NCI-H510A treated with DMSO at 0.1 percent for 48 hours (cell line): ENCODE data around the gene SH3D19.

Experiments used
- DNase-seq: peaks from one replicate; lab custom pipeline; 2025; lab: John Stamatoyannopoulos, UW

The SH3D19 gene

DNA sequence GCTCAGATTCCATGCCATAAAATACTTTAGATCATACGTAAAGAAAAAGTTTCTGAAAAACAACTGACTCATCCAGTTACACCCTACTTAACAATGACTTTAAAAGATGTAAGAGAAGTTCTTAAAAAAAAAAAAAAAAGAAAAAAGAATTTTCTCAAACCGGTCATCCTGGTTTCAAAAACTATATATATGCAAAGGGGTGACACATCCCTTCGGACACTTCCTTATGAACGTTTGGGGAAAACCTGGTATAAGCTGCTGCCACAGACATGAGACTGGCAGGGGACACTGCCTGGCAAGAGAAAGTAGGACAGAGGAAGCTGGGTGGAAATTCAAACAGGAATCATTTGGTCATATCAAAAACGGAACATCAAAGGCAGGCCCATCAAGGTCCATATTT, 129.6 kb downstream of the SH3D19 start:
- DNase-seq: no peak

DNA sequence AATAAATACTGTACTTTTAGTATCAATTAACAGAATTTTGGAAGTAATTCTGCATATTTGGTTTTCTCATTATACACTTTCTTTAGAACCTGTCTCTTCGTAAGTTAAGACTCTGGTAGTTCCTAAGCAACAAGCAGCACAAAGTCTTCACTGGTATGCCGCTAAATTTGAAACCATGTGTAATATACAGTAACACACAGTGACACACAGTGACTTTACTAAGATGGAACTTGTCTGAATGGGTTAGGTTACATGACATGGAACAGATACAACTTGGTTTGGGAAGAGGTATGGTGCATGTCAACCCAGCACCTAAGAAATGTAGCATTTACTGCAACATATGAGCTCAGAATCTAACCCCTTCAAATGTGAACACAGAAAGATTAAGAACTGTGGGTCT, 132.0 kb downstream of the SH3D19 start:
- no peak for DNase-seq

DNA sequence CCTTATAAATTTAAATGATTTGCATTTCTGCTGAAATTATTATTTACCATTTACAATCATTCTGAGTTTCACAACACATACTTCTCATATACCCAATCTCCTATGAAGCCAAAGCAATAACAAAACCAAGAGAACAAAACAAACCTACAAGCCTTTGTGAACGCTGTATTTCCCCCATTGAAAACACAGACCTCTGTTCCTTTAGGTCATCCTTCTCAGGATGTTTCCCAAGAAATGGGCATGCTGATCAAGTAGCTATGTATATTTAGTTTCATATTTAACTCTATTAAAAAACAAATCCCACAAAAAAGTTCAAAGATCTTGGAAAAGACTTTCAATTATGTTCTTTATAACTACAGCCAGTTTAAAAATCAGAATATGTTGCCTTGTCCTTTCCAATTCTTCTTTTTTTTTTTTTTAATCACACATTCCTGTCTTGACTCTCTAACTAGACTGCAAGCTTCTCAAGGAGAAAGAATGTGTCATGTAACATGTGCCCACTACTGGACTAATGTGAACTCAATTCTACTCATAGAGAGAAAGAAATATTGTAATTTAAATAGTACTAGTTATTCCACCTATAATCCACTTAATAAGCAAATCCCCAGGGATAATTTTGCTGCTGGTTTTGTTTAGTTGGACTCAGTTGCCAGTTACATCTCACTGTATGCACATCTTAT, 132.7 kb downstream of the SH3D19 start:
- DNase-seq: no peak

- peak; percentile 4 for DNase-seq
These were observed 140.6 kb downstream of the SH3D19 start for GRCh38 chr4:151184523-151185458.

DNA sequence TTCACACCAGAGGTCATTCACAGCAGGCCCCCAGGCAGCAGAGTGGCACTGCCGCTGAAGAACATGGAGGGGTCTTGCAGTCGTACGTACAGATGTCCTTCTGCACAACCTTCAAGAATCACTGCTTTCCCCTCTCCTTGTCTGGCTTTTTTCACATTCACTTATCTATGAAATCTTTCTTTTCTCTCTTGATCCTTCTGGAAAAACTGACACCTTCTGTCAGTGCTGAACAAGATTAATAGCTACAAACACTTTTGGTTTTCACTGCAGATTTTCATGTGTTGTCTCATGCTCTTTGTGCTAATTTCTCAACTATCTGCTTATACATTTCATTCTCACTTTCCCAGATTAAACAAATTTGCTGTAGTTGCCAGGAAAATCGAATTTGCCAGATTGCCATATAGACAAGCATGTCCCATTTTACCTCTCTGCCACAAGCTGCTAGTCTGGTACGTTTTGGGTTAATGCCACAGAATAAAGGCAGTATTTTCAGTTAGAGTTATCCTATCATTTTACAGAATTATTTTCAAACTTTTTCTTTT, 142.9 kb downstream of the SH3D19 start:
- DNase-seq: no peak

GRCh38 chr4:151176685-151177084, 148.7 kb downstream of the SH3D19 start:
- DNase-seq: no peak

DNA sequence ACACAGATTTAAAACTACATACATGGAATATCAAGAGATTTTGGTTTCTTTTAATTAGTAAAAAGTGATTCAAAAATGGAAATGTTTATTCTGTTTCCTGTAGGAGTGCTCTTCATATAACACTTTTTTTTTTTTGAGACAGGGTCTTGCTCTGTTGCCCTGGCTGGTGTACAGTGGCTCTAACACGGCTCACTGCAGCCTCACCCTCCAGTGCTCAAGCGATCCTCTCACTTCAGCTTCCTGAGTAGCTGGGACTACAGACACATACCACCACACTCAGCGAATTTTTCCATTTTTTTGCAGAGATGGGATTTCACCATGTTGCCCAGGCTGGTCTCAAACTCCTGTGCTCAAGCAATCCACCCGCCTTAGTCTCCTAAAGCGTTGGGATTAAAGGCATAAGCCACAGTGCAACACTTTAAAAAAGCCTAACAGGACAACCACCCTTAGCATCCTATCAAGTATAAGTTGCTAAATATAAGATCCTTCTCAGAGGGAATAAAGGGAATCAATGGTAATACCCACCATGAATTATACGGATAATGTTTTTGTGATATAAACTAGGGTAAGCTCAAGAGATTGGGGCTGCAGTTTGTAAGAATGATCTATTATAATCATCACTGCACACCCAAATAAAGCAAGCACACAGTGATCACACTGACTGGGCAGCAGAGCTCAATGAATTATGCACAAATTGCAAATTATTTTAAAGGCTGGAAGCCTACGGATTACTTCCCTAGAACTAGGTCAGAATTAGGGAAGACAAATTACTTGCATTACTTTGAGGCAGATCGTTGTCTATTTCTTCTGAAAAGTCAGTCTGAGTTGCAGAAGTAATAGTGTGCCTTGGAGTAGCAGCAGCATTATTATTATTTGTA, 149.4 kb downstream of the SH3D19 start:
- no peak for DNase-seq

GRCh38 chr4:151175233-151175632, 150.2 kb downstream of the SH3D19 start:
- no peak for DNase-seq

- no peak for DNase-seq
These were observed 150.6 kb downstream of the SH3D19 start for GRCh38 chr4:151174784-151175183.

DNA sequence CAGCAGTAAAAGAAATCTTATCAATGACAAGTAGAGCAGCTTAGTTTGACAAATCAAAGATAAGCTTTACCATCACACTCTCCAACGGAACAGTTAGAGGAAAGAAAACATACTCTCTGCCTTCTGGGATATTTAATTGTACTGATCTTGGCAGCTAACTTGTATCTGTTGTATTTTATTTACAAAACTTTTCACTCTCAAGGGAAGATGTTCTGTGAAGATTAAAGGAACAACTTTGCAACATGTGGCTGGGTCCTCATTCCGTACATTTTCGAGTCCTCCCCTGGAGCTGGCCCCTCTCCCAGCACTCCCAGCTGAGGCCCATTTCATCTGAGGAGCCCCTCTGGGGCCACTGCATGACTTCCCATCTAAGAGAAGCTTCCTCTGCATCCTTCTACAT, 151.5 kb downstream of the SH3D19 start:
- DNase-seq: no peak

GRCh38 chr4:151169900-151170299, 155.5 kb downstream of the SH3D19 start:
- no peak for DNase-seq

GRCh38 chr4:151169223-151169622, 156.2 kb downstream of the SH3D19 start:
- DNase-seq: no peak

DNA sequence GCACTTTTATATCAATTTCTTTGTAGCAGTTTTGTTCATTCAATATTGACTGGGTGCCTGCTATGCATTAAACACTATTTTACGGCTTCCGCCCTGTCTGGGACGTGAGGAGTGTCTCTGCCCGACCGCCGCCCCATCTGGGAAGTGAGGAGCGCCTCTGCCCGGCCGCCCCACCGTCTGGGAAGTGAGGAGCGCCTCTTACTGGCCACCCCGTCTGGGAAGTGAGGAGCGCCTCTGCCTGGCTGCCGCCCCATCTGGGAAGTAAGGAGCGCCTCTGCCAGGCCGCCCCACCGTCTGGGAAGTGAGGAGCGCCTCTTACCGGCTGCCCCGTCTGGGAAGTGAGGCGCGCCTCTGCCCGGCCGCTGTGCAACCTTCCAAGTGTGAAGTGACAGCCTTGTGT, 157.8 kb downstream of the SH3D19 start:
- no peak for DNase-seq

DNA sequence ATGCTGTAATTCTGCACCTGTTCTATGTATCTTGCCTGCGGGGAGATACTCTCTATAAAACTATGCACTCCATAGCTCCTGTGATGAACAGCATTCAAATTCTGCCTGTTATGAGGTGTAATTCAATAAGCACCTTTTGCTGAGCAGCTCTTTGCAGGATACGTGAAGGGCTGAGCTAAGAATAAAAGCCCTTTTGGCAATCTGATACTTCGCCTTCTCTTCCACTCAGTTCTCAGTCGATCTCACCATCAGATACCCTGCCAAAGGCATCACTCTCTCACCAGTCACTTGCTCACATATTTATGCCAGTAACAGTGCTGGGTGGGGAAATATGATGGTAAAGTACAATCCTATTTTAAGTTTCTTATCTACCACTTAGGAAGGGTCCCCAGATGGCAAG, 158.8 kb downstream of the SH3D19 start:
- DNase-seq: no peak

DNA sequence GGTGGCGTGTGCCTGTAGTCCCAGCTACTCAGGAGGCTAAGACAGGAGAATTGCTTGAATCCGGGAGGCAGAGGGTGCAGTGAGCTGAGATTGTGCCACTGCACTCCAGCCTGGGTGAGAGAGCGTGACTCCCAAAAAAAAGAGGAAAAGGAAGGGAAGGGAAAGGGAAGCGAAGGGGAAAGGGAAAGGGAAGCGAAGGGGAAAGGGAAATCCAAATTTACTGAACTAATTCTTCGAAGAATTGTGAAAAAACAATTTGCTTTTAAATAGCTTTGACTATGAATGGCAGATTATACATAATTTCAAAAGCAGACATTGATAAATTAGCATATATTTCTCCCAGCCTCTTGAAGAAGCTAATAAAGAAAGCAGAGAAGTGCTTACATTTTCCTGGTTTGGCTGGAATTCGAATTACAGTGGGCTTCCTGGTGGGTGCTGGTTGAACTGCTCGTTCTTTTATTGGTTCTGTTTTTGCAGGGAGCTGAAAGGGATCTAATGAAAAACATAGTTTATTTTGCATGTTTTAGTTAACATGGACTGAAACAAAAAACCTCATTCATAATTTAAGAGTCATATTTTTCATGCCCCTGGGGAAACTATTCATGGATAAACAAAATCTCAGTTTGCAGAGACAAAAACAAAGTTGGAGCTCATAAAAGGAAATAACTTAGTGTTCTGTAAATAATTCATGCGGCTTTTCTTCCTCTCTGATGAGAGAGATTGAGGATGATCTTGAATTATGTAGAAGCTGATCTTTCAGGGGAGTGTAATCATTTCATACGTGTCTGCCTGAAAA, 160.0 kb downstream of the SH3D19 start:
- no peak for DNase-seq

GRCh38 chr4:151163855-151164254, 161.6 kb downstream of the SH3D19 start:
- no peak for DNase-seq

- no peak for DNase-seq
These were observed 166.4 kb downstream of the SH3D19 start for GRCh38 chr4:151158979-151159378.

DNA sequence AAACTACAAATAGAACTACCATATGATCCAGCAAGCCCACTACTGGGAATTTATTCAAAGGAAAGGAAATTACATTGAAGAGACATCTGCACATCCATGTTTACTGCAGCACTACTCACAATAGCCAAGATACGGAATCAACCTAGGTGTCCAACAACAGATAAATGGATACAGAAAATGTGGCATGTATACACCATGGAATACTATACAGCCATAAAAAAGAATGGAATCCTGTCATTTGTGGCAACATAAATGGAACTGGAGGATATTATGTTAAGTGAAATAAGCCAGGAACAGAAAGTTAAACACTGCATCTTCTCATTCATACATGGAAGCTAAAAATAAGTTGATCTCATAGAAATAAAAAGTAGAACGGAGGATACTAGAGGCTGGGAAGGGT, 167.9 kb downstream of the SH3D19 start:
- DNase-seq: no peak

- DNase-seq: no peak
These were observed 171.8 kb downstream of the SH3D19 start for GRCh38 chr4:151153585-151153984.

GRCh38 chr4:151152028-151152427, 173.4 kb downstream of the SH3D19 start:
- DNase-seq: no peak
